HepG2 (cell line): ENCODE measurements around the gene DESI2. TPM values are rescaled to one million over a fixed set of nuclear protein-coding genes. Genes with fewer than 3 reads are reported as not detected.
A peak's percentile ranks its signal among the peaks of the same experiment; 100 is the strongest.

Experiments used
- ATAC-seq: fragments of 200-7000 bp; cut with Tn5 transposase; 3 replicates; pipeline ENCODE4 v1.9.1; 2020; ENCODE audit warnings: mild to moderate bottlenecking, moderate library complexity
- BruUV-seq: library from RNA; stranded (reverse); fragments of 400-500 nt; replicated peaks from 2 replicates; lab custom pipeline; 2021; lab: Mats Ljungman, UMichigan
- CTCF ChIA-PET: fragments of 300-600 bp; formaldehyde crosslinking; extraction: SDS; loops from one replicate; lab custom pipeline; 2021; ENCODE audit warnings: low total read pairs, inconsistent platforms, low intra/inter-chr PET ratio; lab: Yijun Ruan, JAX
- POLR2A ChIA-PET: fragments of 350-600 bp; sonication (Branson Sonifier 250); formaldehyde crosslinking; loops from one replicate; lab custom pipeline; 2020; ENCODE audit warnings: antibody characterized with exemption, inconsistent platforms; lab: Yijun Ruan, JAX
- DNase-seq: peaks from one replicate; pipeline ENCODE4 v3.0.0-alpha.2; 2015; ENCODE audit warnings: low spot score
- FAIRE-seq: peaks from 3 replicates; lab custom pipeline; 2011; peaks lifted over from hg19 to GRCh38; lab: Jason Lieb, UNC
- H2AFZ ChIP-seq: one replicate; pipeline ENCODE4 v1.6.1; 2011; ENCODE audit warnings: low read length, inconsistent platforms
- H3K27ac ChIP-seq: fragments of 300-600 bp; 3 replicates; pipeline ENCODE4 v1.8.0; 2011; ENCODE audit warnings: mixed run types, mild to moderate bottlenecking, mixed read lengths, low read length, inconsistent platforms; ENCODE audit not compliant: insufficient read depth; ENCODE audit errors: extremely low read length
- H3K27me3 ChIP-seq, 2 experiments: fragments of 200-600 bp in 1 of 2; 2 replicates in 1 of 2; 3 replicates in 1 of 2; pipeline versions ENCODE4 v1.6.0 to v1.8.0; 2011; ENCODE audit warnings: low read length in 2 of 2, mild to moderate bottlenecking in 2 of 2, moderate library complexity in 2 of 2, inconsistent platforms in 1 of 2; ENCODE audit not compliant: insufficient read depth in 2 of 2, control insufficient read depth in 1 of 2
- H3K36me3 ChIP-seq, 2 experiments: fragments of 200-600 bp in 1 of 2; replicated peaks in 1 of 2; 2 replicates in 1 of 2; 3 replicates in 1 of 2; pipeline versions ENCODE4 v1.5.1 to v1.8.0; 2011; ENCODE audit warnings: low read length in 2 of 2, inconsistent platforms in 1 of 2; ENCODE audit not compliant: insufficient read depth in 2 of 2, control insufficient read depth in 1 of 2
- H3K4me1 ChIP-seq: 2 replicates; pipeline ENCODE4 v1.5.1; 2012; ENCODE audit warnings: low read length, inconsistent platforms; ENCODE audit not compliant: insufficient read depth
- H3K4me2 ChIP-seq: 2 replicates; pipeline ENCODE4 v1.6.0; 2011; ENCODE audit warnings: low read depth, low read length, inconsistent platforms
- H3K4me3 ChIP-seq, 3 experiments: fragments of 200-600 bp in 1 of 3; sonication (generic), shearing (Covaris generic) in 1 of 3; replicated peaks in 1 of 3; 2 replicates each; pipeline ENCODE4 v1.5.1; 2011 to 2016; ENCODE audit warnings: low read length in 3 of 3, inconsistent platforms in 2 of 3, low read depth in 2 of 3, mild to moderate bottlenecking in 2 of 3, control low read depth in 1 of 3, mixed read lengths in 1 of 3; ENCODE audit not compliant: insufficient read depth in 1 of 3
- H3K79me2 ChIP-seq: one replicate; pipeline ENCODE4 v1.6.1; 2011; ENCODE audit warnings: low read length, inconsistent platforms; ENCODE audit not compliant: insufficient read depth
- H3K9ac ChIP-seq: 2 replicates; pipeline ENCODE4 v1.6.0; 2011; ENCODE audit warnings: mild to moderate bottlenecking, low read depth, low read length, inconsistent platforms; ENCODE audit not compliant: insufficient read depth
- H3K9me3 ChIP-seq: 2 replicates; pipeline ENCODE4 v1.5.1; 2012; ENCODE audit warnings: mild to moderate bottlenecking, low read length
- H4K20me1 ChIP-seq: 2 replicates; pipeline ENCODE4 v1.6.0; 2011; ENCODE audit warnings: inconsistent platforms, mild to moderate bottlenecking, low read length, moderate library complexity; ENCODE audit not compliant: insufficient read depth
- ATF7-NPFF ChIP-seq: sonication (generic); formaldehyde crosslinking; IDR thresholded peaks from 2 replicates; pipeline ENCODE4 v1.8.1; 2023; ENCODE audit warnings: mild to moderate bottlenecking, low read depth, missing genetic modification reagents, moderate library complexity
- ETV6 ChIP-seq: sonication (generic); formaldehyde crosslinking; conservative IDR thresholded peaks from 2 replicates; pipeline ENCODE4 v1.4.0; 2020; ENCODE audit warnings: missing genetic modification reagents
- MAX ChIP-seq: IDR thresholded peaks from 2 replicates; pipeline ENCODE4 v1.6.1; 2012; ENCODE audit warnings: inconsistent platforms
- MIER3 ChIP-seq: IDR thresholded peaks from 2 replicates; pipeline ENCODE4 v1.6.1; 2016; ENCODE audit warnings: missing compliant biosample characterization, borderline replicate concordance
- PHF8 ChIP-seq: sonication (generic); formaldehyde crosslinking; IDR thresholded peaks from 2 replicates; pipeline ENCODE4 v1.5.0; 2020; ENCODE audit warnings: missing genetic modification reagents
- PRMT3 ChIP-seq: sonication (generic); formaldehyde crosslinking; IDR thresholded peaks from 2 replicates; pipeline ENCODE4 v1.8.1; 2022; ENCODE audit warnings: low read depth, mild to moderate bottlenecking, moderate library complexity, missing genetic modification reagents, borderline replicate concordance
- ZFX ChIP-seq: sonication (generic); formaldehyde crosslinking; IDR thresholded peaks from 2 replicates; pipeline ENCODE4 v1.4.0; 2020; ENCODE audit warnings: mild to moderate bottlenecking, low read depth, missing genetic modification reagents, moderate library complexity
- ZFY ChIP-seq: sonication (generic); formaldehyde crosslinking; IDR thresholded peaks from 2 replicates; pipeline ENCODE4 v1.4.0; 2020; ENCODE audit warnings: missing genetic modification reagents
- ZNF687 ChIP-seq: sonication (generic); formaldehyde crosslinking; IDR thresholded peaks from 2 replicates; pipeline ENCODE4 v1.5.1; 2020; ENCODE audit warnings: mild to moderate bottlenecking, missing genetic modification reagents, moderate library complexity
- ZNF770 ChIP-seq: sonication (generic); formaldehyde crosslinking; IDR thresholded peaks from 2 replicates; pipeline ENCODE4 v1.5.0; 2020; ENCODE audit warnings: mild to moderate bottlenecking, missing genetic modification reagents
- ZNF777 ChIP-seq: sonication (generic); formaldehyde crosslinking; IDR thresholded peaks from 2 replicates; pipeline ENCODE4 v1.4.0; 2020; ENCODE audit warnings: missing genetic modification reagents
- WGBS: methylation state at CpG from one replicate; pipeline ENCODE4 v1.1.6; 2017; ENCODE audit warnings: low lambda C conversion rate; 5-methylcytosine and 5-hydroxymethylcytosine counted together
- in situ Hi-C: cut with HindIII; loops from 2 replicates; pipeline ENCODE4 v1.10.0; 2017; ENCODE audit warnings: low pct_unique_long_range_greater_than_20kb; ENCODE audit not compliant: extremely low pct_ligation_motif_present
- intact Hi-C: fragments of 100-400 bp; cut with micrococcal nuclease; formaldehyde crosslinking; loops from one replicate; pipeline ENCODE4 v1.10.0; 2022; ENCODE audit not compliant: unreplicated experiment
- polyA plus RNA-seq, 8 experiments: library from polyadenylated mRNA; depleted of rRNA in 3 of 8; stranded (reverse) in 7 of 8; unstranded in 1 of 8; fragments of >200 nt; fragmentation: Illumina TruSeq in 4 of 8; extraction: Trizol in 4 of 8; gene quantifications; 2 replicates each; pipeline versions ENCODE4 v1.2.1 to v1.2.3, GENCODE V29; 2011 to 2016; ENCODE audit warnings: low read depth in 4 of 8, missing spikeins in 1 of 8, mixed read lengths in 1 of 8; ENCODE audit not compliant: insufficient read depth in 1 of 8
- total RNA-seq, 5 experiments: library from RNA; depleted of rRNA; stranded (reverse); fragments of >200 nt; fragmentation: Illumina TruSeq; extraction: Trizol; gene quantifications; 2 replicates each; pipeline ENCODE4 v1.2.3, GENCODE V29; 2016; ENCODE audit warnings: low read depth in 1 of 5

The DESI2 gene
- total and polyA plus RNA-seq, 2 of the 13 experiments (the other 11 are each of a cell fraction or from before 2014, with no cell fraction given) = 23.1 to 42.2 TPM

GRCh38 chr1:244730153-244730933 lies 77.4 kb downstream of the DESI2 start:
- peak overlapping the region; percentile 55 to 67 (median 58); a peak in 5 of 6 replicates for H3K4me3 ChIP-seq
- FAIRE-seq (no peak), DNase-seq (no peak), ATAC-seq (peak; percentile 76)
- peaks cover 4% of the 10 kb centered on the region; the same call in 1 of the 2 replicates for H3K9me3 ChIP-seq
- no peaks in the 10 kb centered on the region for H4K20me1 ChIP-seq
- no peak overlapping the region for H3K9ac ChIP-seq
- peaks cover 9% of the 10 kb centered on the region for H3K4me1 ChIP-seq
- peak overlapping the region; percentile 92 for H3K4me2 ChIP-seq
- intact Hi-C loops = no loop called here
- H3K79me2 ChIP-seq = no peaks in the 10 kb centered on the region
- peak overlapping the region; percentile 54 for H2AFZ ChIP-seq
- H3K27ac ChIP-seq = no peak overlapping the region
- no peaks in the 10 kb centered on the region for H3K36me3 ChIP-seq
- TF ChIP-seq ZNF770 = 0 out of 2 replicates have a peak, but pooled peaks have one; percentile 38
- peak; percentile 58 for TF ChIP-seq ZFY (CRISPR knock-in tag)
- no peak for TF ChIP-seq MIER3
- peak; percentile 25; the same call in 1 of the 2 replicates for TF ChIP-seq ATF7-NPFF (CRISPR knock-in tag)
- TF ChIP-seq ZNF777 (CRISPR knock-in tag) = peak; percentile 66
- peak; percentile 57 for TF ChIP-seq PHF8 (CRISPR knock-in tag)
- peak; percentile 62 for TF ChIP-seq ZNF687 (CRISPR knock-in tag)
- peak; percentile 44 for TF ChIP-seq MAX
- peak; percentile 44; the same call in 1 of the 2 replicates for TF ChIP-seq ZFX (CRISPR knock-in tag)
- TF ChIP-seq PRMT3 (CRISPR knock-in tag) = 0 out of 2 replicates have a peak, but pooled peaks have one; percentile 25
- no peak for TF ChIP-seq ETV6 (CRISPR knock-in tag)
- ChIA-PET CTCF (no interaction called here), POLR2A (no interaction called here)
- peaks cover 0 to 35% of the 10 kb centered on the region in 2 experiments; a peak in 3 of 5 replicates for H3K27me3 ChIP-seq
- WGBS = 2% methylated on average over 35 of the region's 94 CpGs
- in situ Hi-C loops = no loop called here
- no TSS peak for BruUV-seq
